ENCODE measurements around the gene GPR161.

GPR161 gene

GRCh38 chr1:168050307-168050706 lies 86.4 kb downstream of the GPR161 start:
- H3K4me3 ChIP-seq (ENCODE audit: insufficient read depth, low read depth, low read length): no peak overlapping the region
- WGBS, 2 experiments: 100% methylated on average over 1 of the region's 1 CpG
- H3K9me3 ChIP-seq (ENCODE audit: control insufficient read depth, low read length): no peaks in the 10 kb centered on the region
- no peaks in the 10 kb centered on the region for H3K27me3 ChIP-seq (ENCODE audit: control insufficient read depth, insufficient read depth, low read length, poor library complexity, severe bottlenecking)
- no peak overlapping the region for H3K27ac ChIP-seq (ENCODE audit: insufficient read depth, low read depth, low read length, poor library complexity, severe bottlenecking)
- H3K36me3 ChIP-seq (ENCODE audit: control insufficient read depth, insufficient read depth, low read length): no peaks in the 10 kb centered on the region
- H3K4me1 ChIP-seq (ENCODE audit: control insufficient read depth, insufficient read depth, low read length): no peaks in the 10 kb centered on the region

- Histone ChIP-seq H3K27ac (ENCODE audit: insufficient read depth, low read depth, low read length, poor library complexity, severe bottlenecking) (no peak overlapping the region), H3K4me1 (ENCODE audit: control insufficient read depth, insufficient read depth, low read length) (no peaks in the 10 kb centered on the region), H3K27me3 (ENCODE audit: control insufficient read depth, insufficient read depth, low read length, poor library complexity, severe bottlenecking) (no peaks in the 10 kb centered on the region), H3K9me3 (ENCODE audit: control insufficient read depth, low read length) (no peaks in the 10 kb centered on the region), H3K4me3 (ENCODE audit: insufficient read depth, low read depth, low read length) (no peak overlapping the region), H3K36me3 (ENCODE audit: control insufficient read depth, insufficient read depth, low read length) (no peaks in the 10 kb centered on the region)
- WGBS, 2 experiments: 80% methylated on average over 1 of the region's 1 CpG; no CpG with 5 or more reads in 1 of the 2 experiments
Observed at GRCh38 chr1:168045311-168045710, 91.4 kb downstream of the GPR161 start.

GRCh38 chr1:168042362-168042761 lies 94.4 kb downstream of the GPR161 start:
- WGBS, 2 experiments: 100% methylated on average over 1 to 2 of the region's 2 CpGs
- no peak overlapping the region for H3K27ac ChIP-seq (ENCODE audit: insufficient read depth, low read depth, low read length, poor library complexity, severe bottlenecking)
- H3K36me3 ChIP-seq (ENCODE audit: control insufficient read depth, insufficient read depth, low read length): no peaks in the 10 kb centered on the region
- no peak overlapping the region for H3K4me3 ChIP-seq (ENCODE audit: insufficient read depth, low read depth, low read length)
- H3K9me3 ChIP-seq (ENCODE audit: control insufficient read depth, low read length): no peaks in the 10 kb centered on the region
- H3K4me1 ChIP-seq (ENCODE audit: control insufficient read depth, insufficient read depth, low read length): no peaks in the 10 kb centered on the region
- no peaks in the 10 kb centered on the region for H3K27me3 ChIP-seq (ENCODE audit: control insufficient read depth, insufficient read depth, low read length, poor library complexity, severe bottlenecking)

- Histone ChIP-seq H3K27ac (ENCODE audit: insufficient read depth, low read depth, low read length, poor library complexity, severe bottlenecking) (no peak overlapping the region), H3K4me3 (ENCODE audit: insufficient read depth, low read depth, low read length) (no peak overlapping the region), H3K9me3 (ENCODE audit: control insufficient read depth, low read length) (no peaks in the 10 kb centered on the region), H3K27me3 (ENCODE audit: control insufficient read depth, insufficient read depth, low read length, poor library complexity, severe bottlenecking) (no peaks in the 10 kb centered on the region), H3K36me3 (ENCODE audit: control insufficient read depth, insufficient read depth, low read length) (no peaks in the 10 kb centered on the region), H3K4me1 (ENCODE audit: control insufficient read depth, insufficient read depth, low read length) (no peaks in the 10 kb centered on the region)
- WGBS, 2 experiments: 91 to 96% methylated on average over 5 of the region's 5 CpGs
Observed at GRCh38 chr1:168035345-168035744, 101.4 kb downstream of the GPR161 start.

GRCh38 chr1:168032029-168032428 lies 104.7 kb downstream of the GPR161 start:
- Histone ChIP-seq H3K27me3 (ENCODE audit: control insufficient read depth, insufficient read depth, low read length, poor library complexity, severe bottlenecking) (no peaks in the 10 kb centered on the region), H3K36me3 (ENCODE audit: control insufficient read depth, insufficient read depth, low read length) (no peaks in the 10 kb centered on the region), H3K4me1 (ENCODE audit: control insufficient read depth, insufficient read depth, low read length) (no peaks in the 10 kb centered on the region), H3K4me3 (ENCODE audit: insufficient read depth, low read depth, low read length) (no peak overlapping the region), H3K9me3 (ENCODE audit: control insufficient read depth, low read length) (no peaks in the 10 kb centered on the region), H3K27ac (ENCODE audit: insufficient read depth, low read depth, low read length, poor library complexity, severe bottlenecking) (no peak overlapping the region)
- WGBS, 2 experiments: 83 to 100% methylated on average over 1 of the region's 1 CpG

GRCh38 chr1:168031627-168032026 lies 105.1 kb downstream of the GPR161 start:
- Histone ChIP-seq H3K36me3 (ENCODE audit: control insufficient read depth, insufficient read depth, low read length) (no peaks in the 10 kb centered on the region), H3K4me3 (ENCODE audit: insufficient read depth, low read depth, low read length) (no peak overlapping the region), H3K4me1 (ENCODE audit: control insufficient read depth, insufficient read depth, low read length) (no peaks in the 10 kb centered on the region), H3K27me3 (ENCODE audit: control insufficient read depth, insufficient read depth, low read length, poor library complexity, severe bottlenecking) (no peaks in the 10 kb centered on the region), H3K27ac (ENCODE audit: insufficient read depth, low read depth, low read length, poor library complexity, severe bottlenecking) (no peak overlapping the region), H3K9me3 (ENCODE audit: control insufficient read depth, low read length) (no peaks in the 10 kb centered on the region)
- 100% methylated on average over 2 of the region's 4 CpGs; no CpG with 5 or more reads in 1 of the 2 experiments for WGBS, 2 experiments

- 94 to 97% methylated on average over 5 of the region's 5 CpGs for WGBS, 2 experiments
- no peaks in the 10 kb centered on the region for H3K36me3 ChIP-seq (ENCODE audit: control insufficient read depth, insufficient read depth, low read length)
Observed at GRCh38 chr1:168031198-168031597, 105.5 kb downstream of the GPR161 start.

More at GRCh38 chr1:168031198-168031597, 105.5 kb downstream of the GPR161 start:
- no peaks in the 10 kb centered on the region for H3K9me3 ChIP-seq (ENCODE audit: control insufficient read depth, low read length)
- H3K27me3 ChIP-seq (ENCODE audit: control insufficient read depth, insufficient read depth, low read length, poor library complexity, severe bottlenecking): no peaks in the 10 kb centered on the region
- H3K4me1 ChIP-seq (ENCODE audit: control insufficient read depth, insufficient read depth, low read length): no peaks in the 10 kb centered on the region
- H3K4me3 ChIP-seq (ENCODE audit: insufficient read depth, low read depth, low read length): no peak overlapping the region
- H3K27ac ChIP-seq (ENCODE audit: insufficient read depth, low read depth, low read length, poor library complexity, severe bottlenecking): no peak overlapping the region

Measured in ectodermal cell (in vitro differentiated cells).